Cardiac septum (tissue), 1 donor: Measurements from ENCODE around the gene DENND5B. TPM values are rescaled to one million over a fixed set of nuclear protein-coding genes. Genes with fewer than 3 reads are reported as not detected.
"Not testable (repeated sequence)": the region's sequence is repeated elsewhere in the genome, so short reads cannot be mapped to it uniquely, and the experiment has no call there.

ENCODE experiments used
- DNase-seq: peaks from one replicate; pipeline ENCODE4 v3.0.0-alpha.2; 2020; ENCODE audit warnings: low spot score
- intact Hi-C: fragments of 100-400 bp; cut with DNase I; formaldehyde crosslinking; loops from one replicate; pipeline ENCODE4 v1.14.0; 2022
- total RNA-seq: library from RNA; stranded (reverse); fragmentation: NEBNext Ultra II Directional; extraction: Animal tissue kit (Norgen Biotek cat#: 25700); gene quantifications from one replicate; pipeline ENCODE4 v1.2.1, GENCODE V29; 2021
- donor health status: DM: no; HTN: no; CAD: no.

DENND5B gene
- total RNA-seq, 1 donor from 2014 or later, result 42.3 TPM

- intact Hi-C loops, result no loop called here
- DNase-seq, result no peak
Observed at GRCh38 chr12:31567029-31567428, 23.9 kb downstream of the DENND5B start.

- intact Hi-C loops, result no loop called here
Observed at GRCh38 chr12:31566547-31566946, 24.4 kb downstream of the DENND5B start.

GRCh38 chr12:31562594-31563328 lies 28.2 kb downstream of the DENND5B start:
- DNase-seq, result no peak
- intact Hi-C loops, result no loop called here

More at GRCh38 chr12:31566547-31566946, 24.4 kb downstream of the DENND5B start:
- DNase-seq, result no peak

- DNase-seq, result no peak
- intact Hi-C loops, result loop anchor here (2.0 kb wide), 1 partner anchor 20 kb away; no protein-coding TSS in a partner anchor
Observed at GRCh38 chr12:31560516-31560915, 30.4 kb downstream of the DENND5B start.

- DNase-seq, result no peak
- intact Hi-C loops, result no loop called here
Observed at GRCh38 chr12:31558521-31558920, 32.4 kb downstream of the DENND5B start.

- intact Hi-C loops, result no loop called here
- no peak for DNase-seq
Observed at GRCh38 chr12:31557707-31558106, 33.2 kb downstream of the DENND5B start.

GRCh38 chr12:31555466-31555865 lies 35.5 kb downstream of the DENND5B start:
- DNase-seq, intact Hi-C loops: not testable (repeated sequence)

- intact Hi-C loops, DNase-seq: not testable (repeated sequence)
Observed at GRCh38 chr12:31550590-31550989, 40.3 kb downstream of the DENND5B start.

- intact Hi-C loops, result no loop called here
- no peak for DNase-seq
Observed at GRCh38 chr12:31536672-31537071, 54.3 kb downstream of the DENND5B start.

GRCh38 chr12:31533470-31533869 lies 57.5 kb downstream of the DENND5B start:
- intact Hi-C loops, result no loop called here
- DNase-seq, result no peak

GRCh38 chr12:31531893-31532292 lies 59.0 kb downstream of the DENND5B start:
- intact Hi-C loops, result no loop called here
- DNase-seq, result no peak

GRCh38 chr12:31528095-31528494 lies 62.8 kb downstream of the DENND5B start:
- intact Hi-C loops, result no loop called here

GRCh38 chr12:31527083-31527482 lies 63.9 kb downstream of the DENND5B start:
- no peak for DNase-seq
- intact Hi-C loops, result no loop called here

More at GRCh38 chr12:31528095-31528494, 62.8 kb downstream of the DENND5B start:
- no peak for DNase-seq

- no peak for DNase-seq
- intact Hi-C loops, result no loop called here
Observed at GRCh38 chr12:31526158-31526546, 64.8 kb downstream of the DENND5B start.

- no peak for DNase-seq
- intact Hi-C loops, result no loop called here
Observed at GRCh38 chr12:31525496-31526157, 65.3 kb downstream of the DENND5B start.

- intact Hi-C loops, result no loop called here
- no peak for DNase-seq
Observed at GRCh38 chr12:31524791-31525495, 66.0 kb downstream of the DENND5B start.

- DNase-seq, result no peak
- intact Hi-C loops, result no loop called here
Observed at GRCh38 chr12:31523306-31523705, 67.6 kb downstream of the DENND5B start.

- intact Hi-C loops, result no loop called here
Observed at GRCh38 chr12:31522607-31523006, 68.3 kb downstream of the DENND5B start.

GRCh38 chr12:31521964-31522363 lies 69.0 kb downstream of the DENND5B start:
- intact Hi-C loops, result no loop called here

More at GRCh38 chr12:31522607-31523006, 68.3 kb downstream of the DENND5B start:
- no peak for DNase-seq

GRCh38 chr12:31519511-31519910 lies 71.4 kb downstream of the DENND5B start:
- intact Hi-C loops, result no loop called here
- no peak for DNase-seq

More at GRCh38 chr12:31521964-31522363, 69.0 kb downstream of the DENND5B start:
- no peak for DNase-seq
